GM19395 (cell line): ENCODE data around the gene GNA12.
"Not testable (repeated sequence)": the region's sequence is repeated elsewhere in the genome, so short reads cannot be mapped to it uniquely, and the experiment has no call there.

Source experiments
- ATAC-seq: cut with Tn5 transposase; IDR thresholded peaks from one replicate; pipeline ENCODE4 v1.9.1; 2021; ENCODE audit warnings: mild to moderate bottlenecking, moderate library complexity; ENCODE audit not compliant: unreplicated experiment

GNA12 gene

DNA sequence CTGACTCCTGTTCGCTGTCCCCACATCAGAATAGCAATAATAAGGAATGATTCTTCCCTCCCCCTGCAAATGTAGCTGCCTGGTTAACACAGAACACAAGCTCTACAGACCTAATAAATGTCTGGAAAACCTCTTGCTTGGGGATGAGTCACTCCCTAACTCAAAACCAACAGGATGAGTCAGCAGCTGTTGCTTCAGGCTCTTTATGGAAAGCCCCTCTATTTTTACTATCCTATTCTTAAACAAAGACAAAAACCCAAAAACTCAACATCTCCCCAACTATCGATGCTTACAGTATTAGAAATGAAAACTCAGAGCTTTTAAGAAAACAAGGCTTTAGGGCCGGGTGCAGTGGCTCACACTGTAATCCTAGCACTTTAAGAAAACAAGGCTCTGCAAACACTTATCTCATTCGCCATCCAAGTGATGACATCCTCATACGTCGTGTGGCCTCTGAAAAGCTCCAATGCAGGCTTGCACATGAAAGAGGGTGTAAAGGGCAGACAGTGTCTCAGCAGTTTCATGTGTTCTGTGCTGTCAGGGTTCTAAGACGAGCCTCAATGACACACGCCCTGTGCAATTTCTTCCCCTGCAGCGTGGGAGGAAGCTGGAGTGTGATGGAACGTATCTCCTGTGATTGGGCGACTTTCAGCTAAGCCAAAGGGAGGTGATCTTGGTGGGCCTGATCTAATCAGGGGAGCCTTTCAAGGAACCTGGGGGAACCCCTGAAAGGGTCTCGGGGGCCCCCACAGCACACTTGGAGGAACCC lies 86.0 kb downstream of the GNA12 start:
- ATAC-seq, result peak; percentile 75

DNA sequence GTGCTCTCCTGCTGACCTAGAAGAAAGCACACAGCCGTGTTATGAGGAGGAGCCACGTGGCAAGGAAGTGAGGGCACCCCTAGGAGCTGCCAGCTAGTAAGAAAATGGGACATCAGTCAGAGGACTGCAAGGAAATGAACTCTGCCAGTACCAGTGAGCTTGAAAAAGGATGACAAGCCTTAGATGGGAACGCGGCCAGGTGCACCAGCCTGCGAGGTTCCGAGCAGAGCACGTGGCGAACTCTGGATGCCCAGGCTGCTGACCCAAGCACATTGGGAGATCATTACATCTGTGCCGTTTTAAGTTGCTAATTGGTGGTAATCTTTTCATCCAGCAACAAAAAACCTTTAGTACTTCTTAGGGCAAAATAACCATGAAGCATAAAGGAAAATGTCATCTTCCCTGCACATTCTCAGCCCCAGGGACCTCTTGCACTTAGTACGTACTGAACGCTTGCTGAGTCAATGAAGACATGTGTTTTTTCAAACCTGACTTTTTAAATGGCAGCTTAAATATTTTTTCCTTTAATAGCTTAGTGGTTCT lies 86.7 kb downstream of the GNA12 start:
- peak; percentile 7 for ATAC-seq

DNA sequence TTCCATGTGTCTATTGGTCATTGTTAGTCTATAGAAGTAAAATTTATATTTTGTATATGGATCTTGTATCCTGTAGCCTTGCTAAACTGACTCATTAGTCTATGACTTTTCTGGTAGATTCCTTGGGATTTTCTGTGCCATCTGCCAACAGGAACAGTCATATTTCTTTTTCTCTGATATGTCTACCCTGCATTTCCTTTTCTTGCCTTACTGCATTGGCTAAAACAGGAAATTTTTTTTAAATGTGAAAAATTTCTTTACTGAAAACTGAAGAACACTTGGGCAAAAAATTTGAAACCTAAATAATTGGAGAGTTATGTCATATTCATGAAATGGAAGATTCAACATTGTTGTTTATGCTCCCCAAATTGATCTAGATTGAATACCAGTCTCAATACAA lies 88.6 kb downstream of the GNA12 start:
- ATAC-seq, result no peak

DNA sequence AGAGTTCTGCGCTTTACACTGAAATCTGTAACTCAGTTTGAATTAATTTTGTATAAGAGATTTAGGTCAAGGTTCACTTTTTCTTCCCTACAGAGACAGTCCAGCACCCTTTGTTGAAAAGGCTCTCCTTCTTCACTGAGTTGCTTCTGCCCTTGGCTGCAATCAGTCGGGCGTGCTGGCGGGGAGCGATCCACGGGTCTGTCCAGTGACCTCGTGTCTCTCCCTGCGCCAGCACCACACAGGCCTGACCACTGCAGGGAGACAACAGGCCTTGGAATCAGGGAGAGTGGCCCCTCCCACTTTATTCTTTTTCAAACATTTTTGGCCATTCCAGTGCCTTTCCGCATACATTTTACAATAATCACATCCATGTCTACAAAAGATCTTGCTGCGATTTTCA lies 89.2 kb downstream of the GNA12 start:
- no peak for ATAC-seq

DNA sequence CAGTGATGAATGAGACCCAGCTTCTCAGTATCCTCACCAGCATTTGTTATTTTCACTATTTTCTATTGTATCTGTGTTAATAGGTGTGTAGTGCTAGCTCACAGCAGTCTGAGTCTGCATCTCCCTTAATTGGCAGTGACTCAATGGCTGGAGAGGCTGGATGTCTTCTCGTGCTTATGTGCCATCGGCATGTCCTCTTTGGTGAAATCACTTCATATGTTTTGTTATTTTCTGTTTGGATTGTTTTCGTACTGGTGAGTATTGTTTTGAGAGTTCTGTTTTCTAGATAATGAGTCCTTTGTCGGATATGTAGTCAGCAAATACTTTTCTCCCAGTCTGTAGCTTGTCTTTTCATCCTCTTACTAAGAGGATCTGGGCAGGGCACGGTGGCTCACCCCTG lies 90.0 kb downstream of the GNA12 start:
- ATAC-seq, result no peak

DNA sequence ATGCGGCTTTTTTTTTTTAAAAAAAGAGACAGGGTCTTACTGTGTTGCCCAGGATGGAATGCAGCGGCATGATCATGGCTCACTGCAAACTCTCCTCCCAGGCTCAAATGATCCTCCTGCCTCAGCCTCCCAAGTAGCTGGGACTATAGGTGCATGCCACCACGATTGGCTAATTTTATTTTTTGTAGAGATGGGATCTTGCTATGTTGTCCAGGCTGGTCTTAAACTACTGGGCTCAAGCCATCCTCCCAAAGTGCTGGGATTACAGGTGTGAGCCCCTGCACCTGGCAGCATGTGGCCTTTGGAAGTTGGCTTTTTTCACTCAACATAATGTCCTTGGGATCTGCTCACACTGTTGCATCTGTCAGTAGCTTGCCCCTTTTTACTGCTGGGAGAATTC lies 91.0 kb downstream of the GNA12 start:
- no peak for ATAC-seq

DNA sequence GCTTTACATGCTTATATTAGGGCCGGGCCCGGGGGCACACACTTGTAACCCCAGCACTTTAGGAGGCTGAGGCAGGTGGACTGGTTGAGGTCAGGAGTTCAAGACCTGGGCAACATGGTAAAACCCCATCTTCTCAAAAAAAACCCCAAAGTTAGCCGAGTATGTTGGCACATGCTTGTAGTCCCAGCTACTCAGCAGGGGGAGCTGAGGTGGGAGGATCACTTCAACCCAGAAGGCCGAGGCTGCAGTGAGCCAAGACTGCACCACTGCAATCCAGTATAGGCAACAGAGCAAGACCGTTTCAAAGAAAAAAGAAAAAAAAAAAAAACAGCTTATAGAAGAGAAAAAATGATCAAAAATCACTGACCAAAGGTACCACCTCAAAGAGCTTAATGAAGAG lies 93.0 kb downstream of the GNA12 start:
- ATAC-seq, result no peak

DNA sequence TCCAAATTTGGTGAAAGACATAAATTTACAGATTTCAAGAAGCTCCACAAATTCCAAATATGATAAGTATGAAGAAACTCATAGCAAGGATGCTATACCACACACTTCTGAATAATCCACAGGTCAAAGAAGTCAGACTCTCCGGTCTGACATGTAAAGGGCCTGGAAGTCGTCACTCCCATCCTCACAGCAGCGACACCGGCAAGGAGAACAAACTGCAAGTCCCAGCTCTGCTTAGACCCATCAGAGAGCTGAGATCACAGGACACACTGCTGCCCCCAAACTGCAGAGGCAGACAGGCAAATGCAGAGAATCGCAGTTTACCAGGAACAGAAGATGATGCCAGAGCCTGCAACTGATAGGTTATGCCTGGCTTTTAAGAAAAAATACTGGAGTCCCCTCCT lies 94.1 kb downstream of the GNA12 start:
- no peak for ATAC-seq

DNA sequence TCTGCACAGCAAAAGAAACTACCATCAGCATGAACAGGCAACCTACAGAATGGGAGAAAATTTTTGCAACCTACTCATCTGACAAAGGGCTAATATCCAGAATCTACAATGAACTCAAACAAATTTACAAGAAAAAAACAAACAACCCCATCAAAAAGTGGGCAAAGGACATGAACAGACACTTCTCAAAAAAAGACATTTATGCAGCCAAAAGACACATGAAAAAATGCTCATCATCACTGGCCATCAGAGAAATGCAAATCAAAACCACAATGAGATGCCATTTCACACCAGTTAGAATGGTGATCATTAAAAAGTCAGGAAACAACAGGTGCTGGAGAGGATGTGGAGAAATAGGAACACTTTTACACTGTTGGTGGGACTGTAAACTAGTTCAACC lies 95.4 kb downstream of the GNA12 start:
- ATAC-seq, result not testable (repeated sequence)

DNA sequence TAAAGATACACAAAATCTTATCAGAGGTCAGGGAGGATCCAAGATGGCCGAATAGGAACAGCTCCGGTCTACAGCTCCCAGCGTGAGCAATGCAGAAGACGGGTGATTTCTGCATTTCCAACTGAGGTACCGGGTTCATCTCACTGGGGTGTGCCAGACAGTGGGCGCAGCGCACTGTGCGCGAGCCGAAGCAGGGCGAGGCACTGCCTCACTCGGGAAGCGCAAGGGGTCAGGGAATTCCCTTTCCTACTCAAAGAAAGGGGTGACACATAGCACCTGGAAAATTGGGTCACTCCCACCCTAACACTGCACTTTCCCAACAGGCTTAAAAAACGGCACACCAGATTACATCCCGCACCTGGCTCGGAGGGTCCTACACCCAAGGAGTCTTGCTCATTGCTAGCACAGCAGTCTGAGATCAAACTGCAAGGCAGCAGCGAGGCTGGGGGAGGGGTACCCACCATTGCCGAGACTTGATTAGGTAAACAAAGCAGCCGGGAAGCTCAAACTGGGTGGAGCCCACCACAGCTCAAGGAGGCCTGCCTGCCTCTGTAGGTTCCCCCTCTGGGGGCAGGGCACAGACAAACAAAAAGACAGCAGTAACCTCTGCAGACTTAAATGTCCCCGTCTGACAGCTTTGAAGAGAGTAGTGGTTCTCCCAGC lies 100.5 kb downstream of the GNA12 start:
- not testable (repeated sequence) for ATAC-seq

DNA sequence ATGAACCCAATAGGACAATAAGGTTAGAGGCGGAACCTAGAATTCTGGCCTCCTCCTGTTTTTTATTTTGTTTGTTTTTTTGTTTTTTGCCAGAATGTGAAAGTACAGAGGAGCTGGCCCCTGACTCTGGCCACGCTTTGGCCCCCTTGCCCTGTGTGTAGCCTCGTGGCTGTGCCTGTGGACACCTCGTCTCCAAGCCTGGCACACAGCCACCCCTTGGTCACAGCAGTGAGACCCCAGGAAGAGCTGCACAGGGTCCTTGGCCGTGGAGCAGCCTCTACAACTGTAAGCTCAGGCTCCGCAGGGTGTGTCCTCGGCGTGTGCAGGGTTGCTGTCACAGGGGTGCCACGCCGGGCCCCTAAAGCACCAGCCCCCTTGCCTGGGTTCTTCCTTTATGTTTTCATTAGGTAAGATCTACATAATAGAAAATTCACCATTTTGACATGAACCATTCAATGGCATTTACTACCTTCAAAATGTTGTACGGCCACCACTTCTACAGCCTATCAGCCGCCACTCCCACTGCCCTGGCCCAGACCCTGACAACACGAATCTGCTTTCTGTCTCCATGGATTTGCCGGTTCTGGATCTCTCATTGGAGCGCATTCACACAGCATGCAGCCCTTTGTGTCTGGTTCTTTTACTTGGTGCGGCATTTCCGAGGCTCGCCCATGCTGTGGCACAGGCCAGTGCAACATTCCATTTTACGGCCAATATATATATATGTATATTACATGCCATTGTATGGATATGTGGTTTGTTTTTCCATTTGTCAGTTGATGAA lies 105.2 kb downstream of the GNA12 start:
- no peak for ATAC-seq

DNA sequence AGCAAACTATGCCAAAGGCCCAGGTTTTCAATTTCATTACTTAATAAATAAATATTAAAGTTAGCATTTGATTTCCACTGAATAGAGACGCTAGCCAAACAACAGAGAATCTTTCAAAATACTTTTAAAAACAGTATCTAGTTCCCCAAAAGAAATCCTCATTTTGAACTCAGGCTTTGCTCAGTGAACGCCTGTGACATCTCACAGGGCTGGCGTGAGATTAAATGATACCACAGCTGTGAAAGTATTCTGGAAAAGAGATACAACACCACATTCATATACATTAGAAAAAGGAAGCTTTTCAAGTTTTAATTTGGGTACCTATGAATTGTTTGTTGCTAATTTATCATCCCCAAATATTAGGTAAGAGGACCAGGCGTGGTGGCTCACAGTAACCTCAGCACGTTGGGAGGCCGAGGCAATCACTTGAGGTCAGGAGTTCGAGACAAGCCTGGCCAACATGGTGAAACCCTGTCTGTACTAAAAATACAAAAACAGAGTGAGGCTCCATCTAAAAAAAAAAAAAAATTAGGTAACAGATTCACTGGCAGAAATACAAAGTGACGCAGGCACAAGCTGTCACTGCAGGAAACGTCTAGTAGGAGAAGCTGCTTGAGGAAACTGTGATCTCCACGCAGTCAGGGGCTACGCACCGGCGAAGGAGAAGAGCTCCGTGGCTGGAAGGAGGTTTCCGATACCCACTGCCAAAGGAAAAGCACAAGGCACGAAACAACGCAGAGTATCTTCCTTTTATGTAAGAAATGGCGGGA lies 106.2 kb downstream of the GNA12 start:
- ATAC-seq, result no peak

DNA sequence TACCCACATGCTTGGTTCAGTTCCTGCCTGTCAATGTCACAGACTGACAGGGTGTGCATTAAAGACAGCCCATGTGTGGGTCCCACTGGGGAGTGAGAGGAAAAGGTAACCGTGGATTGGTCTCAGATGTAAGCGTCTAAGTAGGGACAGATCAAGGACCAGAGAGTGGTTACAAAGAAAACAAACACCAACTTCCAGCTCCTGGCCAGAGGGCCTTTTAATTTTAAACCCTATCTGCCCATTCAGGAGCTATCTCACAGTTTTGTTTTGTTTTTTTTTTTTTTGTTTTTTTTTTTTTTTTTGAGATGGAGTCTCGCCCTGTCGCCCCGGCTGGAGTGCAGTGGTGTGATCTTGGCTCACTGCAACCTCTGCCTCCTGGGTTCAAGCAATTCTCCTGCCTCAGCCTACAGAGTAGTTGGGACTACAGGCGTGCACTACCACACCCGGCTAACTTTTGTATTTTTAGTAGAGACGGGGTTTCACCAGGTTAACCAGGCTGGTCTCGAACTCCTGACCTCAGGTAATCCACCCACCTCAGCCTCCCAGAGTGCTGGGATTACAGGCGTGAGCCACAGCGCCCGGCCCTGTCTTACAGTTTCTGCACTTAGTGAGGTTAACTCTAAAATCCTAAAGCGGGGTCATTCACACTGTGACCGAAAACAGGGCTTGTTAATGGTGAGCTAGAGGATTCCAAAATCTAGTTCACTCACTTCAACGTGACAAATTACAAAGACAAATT lies 106.9 kb downstream of the GNA12 start:
- not testable (repeated sequence) for ATAC-seq

DNA sequence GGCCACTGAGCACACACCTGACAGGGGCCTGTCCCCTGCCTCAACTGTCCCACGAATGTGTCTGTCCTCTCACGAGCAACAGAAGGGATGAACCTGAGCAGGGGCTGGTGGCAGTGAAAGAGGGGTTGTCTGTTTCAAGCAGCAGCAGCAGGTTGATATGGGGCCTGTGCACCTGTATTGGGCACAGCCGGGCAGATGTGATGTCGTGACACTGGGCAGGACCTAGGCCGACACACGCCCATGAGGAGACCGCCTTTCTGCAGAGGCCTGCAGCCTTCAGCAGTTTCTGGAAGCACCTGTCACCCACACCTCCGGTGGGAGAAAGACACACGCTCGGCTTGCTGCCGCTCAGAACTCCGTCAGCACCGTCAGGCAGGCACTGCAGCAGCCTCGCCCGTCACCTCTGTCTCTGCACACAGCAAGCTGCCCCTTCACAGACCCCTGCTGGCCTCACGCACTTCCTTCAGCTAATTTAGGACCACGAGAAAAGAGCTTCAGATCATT lies 107.6 kb downstream of the GNA12 start:
- ATAC-seq, result no peak

DNA sequence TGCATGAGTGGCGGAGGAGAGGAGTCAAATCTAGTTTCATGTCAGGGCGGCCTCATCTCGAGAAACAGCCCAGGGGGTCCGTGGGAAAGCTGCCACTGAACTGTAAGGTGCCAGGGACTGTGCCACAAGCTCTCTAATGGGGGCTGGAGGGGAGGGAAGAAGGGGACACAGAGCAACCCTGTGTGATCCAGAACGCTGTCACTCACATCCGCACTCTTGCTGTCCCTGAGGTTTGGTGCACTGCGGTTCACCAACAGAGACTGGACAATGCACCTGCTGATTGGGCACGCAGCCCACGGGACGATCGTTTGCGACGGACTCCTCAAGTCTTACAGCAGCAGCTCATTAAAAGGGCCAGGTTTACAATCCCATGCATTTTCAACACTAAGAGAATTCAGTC lies 108.4 kb downstream of the GNA12 start:
- no peak for ATAC-seq

DNA sequence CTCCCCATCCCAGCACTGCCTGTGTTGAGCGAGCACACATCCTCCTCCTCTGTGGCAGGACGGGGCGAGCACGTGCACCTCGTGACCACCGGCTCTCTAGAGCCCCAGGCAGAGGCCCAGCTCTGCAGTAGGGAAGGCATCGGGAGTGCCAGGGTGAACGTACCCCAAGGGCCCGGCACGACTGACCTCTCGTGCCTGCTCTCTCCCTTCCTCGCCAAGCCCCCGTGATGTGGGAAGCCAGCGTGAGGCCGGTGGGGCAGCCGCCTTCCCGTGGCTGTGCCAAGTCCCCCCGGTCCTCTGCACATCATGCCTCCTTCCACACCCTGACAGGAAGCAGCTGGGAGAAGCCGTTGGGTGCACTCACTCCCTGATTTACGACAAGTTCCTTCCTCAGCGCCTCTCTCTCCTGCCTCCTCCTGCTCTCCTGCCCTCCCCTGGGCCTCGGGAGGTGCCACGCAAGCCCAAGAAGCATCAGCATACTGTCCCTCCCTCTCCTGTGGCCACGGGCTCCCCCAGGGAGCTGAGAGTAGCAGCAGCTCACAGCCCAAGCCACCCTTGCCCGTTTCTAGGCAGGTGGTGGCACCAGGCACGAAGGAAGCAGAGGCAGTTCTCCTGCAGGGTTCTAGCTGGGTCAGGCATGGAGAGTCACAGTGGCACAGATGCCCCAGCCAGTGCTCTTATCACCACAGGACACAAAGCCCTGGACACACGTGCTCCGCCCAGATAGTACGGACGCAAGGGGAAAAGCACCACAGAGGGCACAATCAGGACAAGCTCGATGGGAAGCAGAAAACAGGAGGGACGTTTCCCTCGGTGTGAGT lies 109.1 kb downstream of the GNA12 start:
- no peak for ATAC-seq

DNA sequence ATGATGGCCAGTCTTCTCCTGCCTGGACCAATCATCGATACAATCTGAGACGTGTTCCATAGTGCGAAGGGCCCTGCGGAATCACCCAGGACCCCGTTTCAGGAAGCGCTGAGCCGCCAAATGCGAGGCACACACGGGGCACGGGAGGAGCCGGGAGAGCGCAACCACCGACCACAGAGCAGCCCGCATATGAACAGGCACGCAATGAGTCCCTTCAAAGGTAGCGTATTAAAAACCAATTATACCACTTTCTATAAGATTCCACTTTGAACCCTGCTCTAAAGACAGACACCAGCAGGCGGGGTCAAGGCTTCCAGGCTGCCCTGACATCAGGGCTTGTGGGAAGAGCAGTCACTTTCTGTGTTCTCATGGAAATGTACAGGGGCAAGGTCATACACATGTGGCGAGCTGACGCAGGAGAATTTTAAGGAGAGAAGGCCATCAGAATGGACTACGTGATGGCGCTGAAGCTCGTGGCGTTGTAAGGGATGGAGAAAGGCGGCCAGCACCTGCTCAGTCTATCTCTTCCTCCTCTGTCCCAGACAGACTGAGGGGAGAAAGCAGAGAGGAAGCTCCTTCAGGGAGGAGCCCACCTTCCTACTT lies 109.9 kb downstream of the GNA12 start:
- no peak for ATAC-seq

DNA sequence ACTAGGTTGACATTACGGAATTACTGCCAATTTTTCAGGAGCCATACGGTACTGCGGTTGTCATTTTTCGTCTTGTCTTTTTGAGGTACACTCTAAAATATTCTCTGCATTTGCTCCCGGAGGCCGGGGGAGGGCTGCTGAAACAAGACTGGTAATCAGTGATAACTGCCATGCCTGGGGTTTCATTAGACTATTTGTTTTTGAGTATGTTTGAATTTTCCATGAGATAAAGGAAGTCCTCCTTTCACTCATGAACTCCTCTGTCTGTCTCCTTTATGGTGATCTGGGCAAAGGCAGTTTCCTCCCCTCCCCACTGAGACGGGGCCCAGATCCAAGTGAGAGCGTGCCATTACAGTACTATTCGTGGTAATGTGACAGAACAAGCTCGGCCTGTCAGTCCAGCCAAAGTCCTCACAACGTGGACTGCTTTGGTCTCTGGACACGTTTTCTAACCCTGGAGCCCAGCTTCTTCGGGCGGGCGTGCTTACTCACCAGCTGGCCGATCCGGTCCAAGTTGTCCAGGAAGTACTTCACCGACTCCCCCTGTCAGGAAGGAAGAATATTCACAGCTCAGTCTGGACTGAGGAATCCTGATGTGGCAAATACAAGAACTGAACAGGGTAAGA lies 111.0 kb downstream of the GNA12 start:
- ATAC-seq, result no peak
